IPS-NIHi11 (cell line): ENCODE results near the gene HMGB1.

ENCODE experiments used
- DNase-seq: peaks from one replicate; pipeline ENCODE4 v3.0.0; 2012; ENCODE audit warnings: mixed read lengths, low spot score

HMGB1 gene

GRCh38 chr13:30465593-30466357 lies at the start of gene HMGB1:
TSS of gene HMGB1 (minus strand) at chr13:30465936. CDS start at chr13:30463680, 2,256 bp downstream.
- DNase-seq: peak; percentile 94

- no peak for DNase-seq
These were observed 45.2 kb upstream of the HMGB1 start for GRCh38 chr13:30510811-30511371.

GRCh38 chr13:30510091-30510490 lies 44.4 kb upstream of the HMGB1 start:
- DNase-seq: no peak

- no peak for DNase-seq
These were observed 43.7 kb upstream of the HMGB1 start for GRCh38 chr13:30509254-30510050.

- no peak for DNase-seq
These were observed 38.3 kb upstream of the HMGB1 start for GRCh38 chr13:30504081-30504480.

GRCh38 chr13:30502237-30502636 lies 36.5 kb upstream of the HMGB1 start:
- no peak for DNase-seq

- DNase-seq: no peak
These were observed 33.6 kb upstream of the HMGB1 start for GRCh38 chr13:30499338-30499737.

GRCh38 chr13:30496147-30496546 lies 30.4 kb upstream of the HMGB1 start:
- no peak for DNase-seq

- DNase-seq: no peak
These were observed 30.0 kb upstream of the HMGB1 start for GRCh38 chr13:30495746-30496145.

- DNase-seq: no peak
These were observed 28.1 kb upstream of the HMGB1 start for GRCh38 chr13:30493658-30494381.

- no peak for DNase-seq
These were observed 21.3 kb upstream of the HMGB1 start for GRCh38 chr13:30487075-30487470.

GRCh38 chr13:30486230-30487074 lies 20.7 kb upstream of the HMGB1 start:
- peak; percentile 49 for DNase-seq

GRCh38 chr13:30481241-30481760 lies 15.6 kb upstream of the HMGB1 start:
- no peak for DNase-seq

GRCh38 chr13:30480292-30480950 lies 14.7 kb upstream of the HMGB1 start:
- no peak for DNase-seq

GRCh38 chr13:30479883-30480219 lies 14.1 kb upstream of the HMGB1 start:
- DNase-seq: no peak

GRCh38 chr13:30479154-30479882 lies 13.6 kb upstream of the HMGB1 start:
- DNase-seq: no peak

- no peak for DNase-seq
These were observed 11.8 kb upstream of the HMGB1 start for GRCh38 chr13:30477346-30478195.

GRCh38 chr13:30473675-30474074 lies 7.9 kb upstream of the HMGB1 start:
- DNase-seq: no peak

- DNase-seq: no peak
These were observed 1.1 kb upstream of the HMGB1 start for GRCh38 chr13:30466841-30467252.
